Inferior parietal cortex (tissue), 1 donor: ENCODE results near the gene AAK1.
"Not testable (repeated sequence)": the region's sequence is repeated elsewhere in the genome, so short reads cannot be mapped to it uniquely, and the experiment has no call there.

ENCODE experiments used
- DNase-seq: peaks from one replicate; pipeline ENCODE4 v3.0.0-alpha.2; 2016; ENCODE audit errors: extremely low spot score

Gene AAK1

DNA sequence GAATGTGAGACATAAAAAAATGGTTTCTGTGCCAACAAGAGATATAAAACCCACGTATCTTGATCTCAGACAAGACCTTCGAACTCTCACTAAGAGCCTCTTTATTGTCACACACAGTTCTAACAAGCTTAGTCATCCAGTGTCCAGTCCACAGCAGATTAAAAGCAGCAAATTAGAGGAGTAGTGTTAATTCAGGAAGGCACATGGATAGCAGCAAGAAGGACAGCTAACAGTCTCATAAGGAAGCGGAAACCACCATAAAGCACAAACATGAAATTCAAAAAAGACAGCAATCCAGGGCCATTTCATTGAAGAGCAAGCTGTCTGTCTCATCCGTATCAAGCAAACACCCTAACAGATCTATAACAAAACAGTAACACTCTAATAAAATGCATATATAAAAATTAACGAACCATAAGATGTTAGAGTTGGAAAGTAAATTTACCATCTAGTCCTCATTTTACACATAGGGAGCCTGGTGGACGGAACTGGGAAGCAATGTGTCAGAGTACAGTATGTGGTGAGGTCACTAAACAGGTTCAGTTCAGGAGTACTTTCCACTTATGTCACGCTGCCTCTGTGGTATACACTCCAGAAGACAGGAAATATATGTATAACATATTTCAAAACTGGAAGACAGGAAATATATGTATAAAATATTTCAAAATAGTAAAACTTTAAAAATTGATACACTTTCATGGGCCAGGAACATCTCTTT, 18.3 kb downstream of the AAK1 start:
- no peak for DNase-seq

DNA sequence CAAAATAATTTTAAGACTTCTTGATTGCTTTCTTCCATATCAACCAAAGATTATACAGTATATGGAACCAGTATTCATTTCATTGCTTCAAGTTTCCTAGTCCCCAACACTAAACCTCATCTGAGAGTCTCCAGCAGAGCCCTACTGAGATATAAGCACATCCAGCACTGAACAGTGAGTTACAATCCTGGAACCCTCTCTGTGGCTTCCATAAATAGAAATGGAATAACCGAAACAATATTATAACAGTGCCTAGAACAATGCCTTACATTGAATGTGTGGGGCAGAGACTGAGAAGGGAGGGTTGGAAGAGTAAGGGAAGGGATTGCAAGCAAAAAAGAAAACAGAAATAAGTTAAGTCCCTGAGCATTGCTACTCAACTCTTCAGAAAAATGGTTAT, 18.9 kb downstream of the AAK1 start:
- DNase-seq: no peak

DNA sequence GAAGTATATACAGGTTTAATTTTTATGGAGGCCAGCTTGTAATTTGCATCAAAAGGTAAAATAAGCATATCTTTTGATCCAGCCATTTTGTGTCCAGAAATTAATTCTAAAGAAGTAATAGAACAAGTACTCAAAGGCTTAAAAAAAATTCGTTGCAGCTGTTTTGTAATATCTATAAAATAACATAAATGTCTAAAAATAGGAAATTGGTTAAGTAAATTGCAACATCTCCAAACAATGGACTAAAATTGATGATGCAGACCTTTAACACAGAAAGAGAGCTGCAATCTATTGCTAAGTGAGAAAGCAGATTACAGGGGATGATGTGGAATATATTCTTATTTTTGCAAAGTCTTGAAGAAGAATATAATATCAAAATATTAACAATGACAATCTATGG, 19.4 kb downstream of the AAK1 start:
- DNase-seq: no peak

DNA sequence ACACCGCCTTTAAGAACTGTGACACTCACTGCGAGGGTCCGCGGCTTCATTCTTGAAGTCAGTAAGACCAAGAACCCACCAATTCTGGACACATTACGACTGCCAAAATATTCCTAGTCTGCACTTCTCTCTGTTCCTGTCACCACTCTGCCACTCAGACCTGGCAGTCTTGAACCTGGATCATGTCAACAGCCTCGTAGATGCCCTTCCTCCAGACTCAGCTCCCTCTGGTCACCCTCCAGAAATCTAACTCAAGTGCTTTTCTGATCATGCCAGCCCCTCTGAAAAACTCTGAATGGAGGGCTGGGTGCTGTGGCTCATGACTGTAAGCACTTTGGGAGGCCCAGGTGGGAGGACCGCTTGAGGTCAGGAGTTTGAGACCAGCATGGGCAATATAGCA, 20.3 kb downstream of the AAK1 start:
- no peak for DNase-seq

DNA sequence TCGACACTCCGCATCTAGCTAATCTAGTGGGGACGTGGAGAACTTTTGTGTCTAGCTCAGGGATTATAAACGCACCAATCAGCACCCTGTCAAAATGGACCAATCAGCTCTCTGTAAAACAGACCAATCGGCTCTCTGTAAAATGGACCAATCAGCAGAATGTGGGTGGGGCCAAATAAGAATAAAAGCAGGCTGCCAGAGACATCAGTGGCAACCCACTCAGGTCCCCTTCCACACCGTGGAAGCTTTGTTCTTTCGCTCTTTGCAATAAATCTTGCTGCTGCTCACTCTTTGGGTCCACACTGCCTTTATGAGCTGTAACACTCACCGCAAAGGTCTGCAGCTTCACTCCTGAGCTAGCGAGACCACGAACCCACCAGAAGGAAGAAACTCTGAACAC, 20.7 kb downstream of the AAK1 start:
- not testable (repeated sequence) for DNase-seq

DNA sequence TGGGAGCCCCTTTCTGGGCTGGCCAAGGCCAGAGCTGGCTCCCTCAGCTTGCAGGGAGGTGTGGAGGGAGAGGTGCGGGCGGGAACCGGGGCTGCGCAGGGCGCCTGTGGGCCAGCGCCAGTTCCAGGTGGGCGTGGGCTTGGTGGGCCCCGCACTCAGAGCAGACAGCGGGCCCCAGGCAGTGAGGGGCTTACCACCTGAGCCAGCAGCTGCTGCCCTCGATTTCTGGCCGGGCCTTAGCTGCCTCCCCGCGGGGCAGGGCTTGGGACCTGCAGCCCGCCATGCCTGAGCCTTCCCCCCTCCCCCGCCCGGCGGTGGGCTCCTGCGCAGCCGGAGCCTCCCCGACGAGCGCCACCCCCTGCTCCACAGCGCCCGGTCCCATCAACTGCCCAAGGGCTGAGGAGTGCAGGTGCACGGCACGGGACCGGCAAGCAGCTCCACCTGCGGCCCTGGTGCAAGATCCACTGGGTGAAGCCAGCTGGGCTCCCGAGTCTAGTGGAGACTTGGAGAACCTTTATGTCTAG, 21.5 kb downstream of the AAK1 start:
- DNase-seq: not testable (repeated sequence)

DNA sequence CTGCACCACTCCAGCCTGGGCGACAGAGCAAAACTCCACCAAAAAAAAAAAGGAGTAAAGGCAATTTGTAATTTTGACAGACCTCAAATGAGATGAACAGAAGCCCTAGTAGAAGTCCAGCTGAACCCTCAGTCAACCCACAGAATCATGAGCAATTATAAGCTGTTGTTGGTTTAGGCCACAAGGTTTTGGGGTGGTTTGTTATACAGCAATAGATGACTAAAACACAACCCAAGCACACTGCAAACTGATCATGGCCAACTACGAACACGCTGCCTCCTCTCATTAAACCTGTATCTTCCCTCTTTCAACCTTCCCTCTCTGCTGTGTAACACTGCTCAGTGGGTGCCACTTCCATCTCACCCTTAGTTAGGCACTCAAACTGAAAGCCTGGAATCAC, 22.1 kb downstream of the AAK1 start:
- no peak for DNase-seq

DNA sequence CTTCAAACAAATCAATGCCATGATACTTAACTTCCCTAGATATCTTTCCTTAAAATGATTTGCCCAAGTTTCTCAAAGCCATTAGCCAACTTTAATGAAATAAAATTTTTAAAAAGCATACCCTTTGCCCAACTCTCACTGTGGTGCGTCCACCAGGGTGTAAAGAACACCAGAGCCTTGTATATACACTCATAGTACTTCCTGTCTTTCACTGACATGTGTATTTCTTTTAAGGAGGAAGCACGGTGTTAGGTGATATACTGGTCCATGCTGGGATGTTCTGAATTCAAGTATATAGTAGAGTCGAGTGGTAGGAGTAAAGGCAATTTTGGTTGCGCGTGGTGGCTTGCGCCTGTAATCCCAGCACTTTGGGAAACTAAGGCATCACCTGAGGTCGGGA, 22.7 kb downstream of the AAK1 start:
- no peak for DNase-seq

DNA sequence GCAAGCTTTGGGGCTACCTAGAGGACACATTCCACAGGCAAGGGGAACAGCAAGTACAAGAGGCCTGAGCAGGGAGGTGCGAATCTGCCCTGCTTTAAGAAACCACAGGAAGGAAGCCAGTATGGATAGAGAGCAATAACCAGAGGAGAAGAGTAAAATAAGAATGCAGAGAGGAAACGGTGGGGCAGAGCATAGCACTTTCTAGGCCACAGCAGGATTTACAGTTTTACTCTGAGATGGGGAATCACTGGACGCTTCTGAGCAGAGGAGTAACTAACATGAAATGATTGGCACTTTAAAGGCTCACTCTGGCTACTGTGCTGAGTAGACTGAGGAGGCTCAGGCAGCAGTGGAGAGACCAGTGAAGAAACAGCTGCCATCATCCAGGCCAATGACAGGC, 23.8 kb downstream of the AAK1 start:
- no peak for DNase-seq

DNA sequence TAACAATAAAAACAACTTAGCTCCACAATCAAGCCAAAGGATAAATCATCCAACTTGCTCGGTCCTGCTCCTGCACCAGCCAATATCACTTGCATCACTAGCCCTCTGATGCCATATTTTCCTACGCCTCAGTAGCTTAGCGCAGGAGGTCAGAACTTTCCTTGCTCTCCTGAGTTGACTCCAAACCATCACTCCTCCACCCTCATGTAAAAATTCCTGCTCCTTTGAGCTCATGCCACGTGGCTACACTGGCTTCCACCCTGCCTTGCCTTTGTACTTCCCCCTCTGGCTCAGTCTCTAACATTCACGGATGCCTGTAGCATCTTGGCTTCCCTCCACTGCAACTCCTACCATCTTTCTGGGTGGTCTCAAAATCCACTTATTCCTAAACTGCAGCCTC, 25.2 kb downstream of the AAK1 start:
- no peak for DNase-seq

DNA sequence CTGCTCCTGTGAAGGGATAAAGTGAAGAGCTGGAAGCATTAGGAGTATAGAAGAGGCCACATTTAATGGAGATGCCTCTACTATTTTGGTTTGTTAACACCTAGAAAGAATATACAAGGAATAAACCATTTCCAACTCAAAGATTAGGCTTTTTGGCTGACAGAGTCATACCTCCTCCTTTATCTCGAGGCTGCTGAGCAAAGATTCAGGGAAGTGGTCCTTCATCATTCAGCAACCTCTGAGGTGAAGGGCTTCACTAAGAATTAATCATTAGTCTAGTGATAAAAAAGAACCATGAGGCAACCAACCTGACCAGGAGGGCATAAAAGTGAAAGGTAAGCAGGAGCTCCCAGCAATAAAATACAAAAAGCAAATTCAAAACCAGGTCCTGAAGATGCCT, 25.8 kb downstream of the AAK1 start:
- DNase-seq: no peak

DNA sequence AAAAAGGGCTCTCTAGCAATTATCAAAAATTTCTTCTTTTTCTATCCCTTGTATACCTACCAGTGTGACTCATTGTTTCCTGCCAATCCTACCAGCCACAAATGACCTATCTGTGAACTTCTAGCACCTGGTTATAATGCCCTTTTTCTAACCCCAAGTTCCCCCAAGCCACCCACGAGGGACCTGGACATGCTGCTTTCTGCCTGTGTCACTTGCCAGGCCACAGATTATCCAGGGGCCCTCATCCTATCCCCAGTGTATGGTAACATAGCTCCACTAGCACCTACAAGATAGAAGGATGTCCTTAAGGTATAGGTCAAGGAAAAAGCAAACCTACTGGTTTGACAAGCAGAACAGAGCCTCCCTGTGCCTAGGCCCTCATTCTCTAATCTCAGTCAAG, 26.8 kb downstream of the AAK1 start:
- no peak for DNase-seq

DNA sequence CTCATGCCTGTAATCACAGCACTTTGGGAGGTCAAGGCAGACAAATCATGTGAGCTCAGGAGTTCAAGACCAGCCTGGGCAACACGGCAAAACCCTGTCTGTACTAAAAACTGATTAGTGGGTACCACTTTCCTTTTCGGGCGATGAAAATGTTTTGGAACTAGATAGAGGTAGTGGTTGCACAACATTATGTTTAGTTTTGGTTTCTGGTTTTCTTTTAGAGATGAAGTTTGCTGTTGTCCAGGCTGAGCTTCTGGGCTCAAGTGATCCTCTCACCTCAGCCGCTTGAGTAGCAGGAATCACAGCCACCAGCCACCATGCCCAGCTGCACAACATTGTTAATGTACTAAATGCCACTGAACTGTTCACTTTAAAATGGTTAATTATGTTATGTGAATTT, 27.6 kb downstream of the AAK1 start:
- no peak for DNase-seq

DNA sequence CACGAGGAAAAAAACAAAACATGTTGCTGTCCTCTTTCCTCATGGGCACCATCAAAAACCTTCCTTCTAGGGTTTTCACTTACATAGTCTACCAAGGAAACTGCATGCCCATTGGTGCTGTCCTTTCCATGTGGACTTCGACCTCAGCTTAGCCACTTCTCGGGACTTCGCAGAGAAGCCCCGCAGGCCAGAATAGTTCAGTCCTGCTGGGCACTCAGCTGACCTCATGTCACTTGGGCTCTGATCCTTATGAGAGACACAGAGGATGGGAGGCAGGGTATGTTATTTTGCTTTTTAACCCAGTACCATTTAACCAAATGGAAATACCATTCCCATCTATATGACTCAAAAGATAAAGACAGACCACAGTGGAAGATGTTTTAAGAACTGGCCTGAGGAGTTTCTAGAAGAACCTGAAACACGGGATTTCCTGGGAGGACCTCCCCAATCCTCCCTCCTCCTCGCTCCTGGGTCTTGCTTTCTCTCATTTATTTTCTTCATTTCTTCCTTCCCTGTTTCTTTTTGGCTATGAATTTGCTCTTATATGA, 28.4 kb downstream of the AAK1 start:
- DNase-seq: no peak

DNA sequence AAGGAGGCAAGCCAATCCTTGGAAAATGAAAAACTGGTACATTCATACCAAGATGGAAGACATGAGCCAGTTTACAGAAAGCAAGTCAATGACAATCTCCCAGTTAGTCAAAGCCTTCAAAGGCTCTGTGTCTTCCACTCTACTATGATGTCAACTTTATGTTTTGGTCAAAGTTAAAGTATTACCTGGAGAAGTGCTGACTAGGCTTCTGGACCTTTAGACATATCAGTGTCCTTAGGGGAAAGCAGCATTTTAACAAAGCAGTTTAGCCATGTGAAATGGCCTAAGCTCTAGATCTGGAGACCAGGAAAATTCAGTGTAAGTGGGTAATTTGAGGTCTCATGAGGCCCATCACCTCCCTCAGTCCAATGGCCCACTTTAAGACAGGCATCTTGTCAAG, 30.8 kb downstream of the AAK1 start:
- DNase-seq: no peak

DNA sequence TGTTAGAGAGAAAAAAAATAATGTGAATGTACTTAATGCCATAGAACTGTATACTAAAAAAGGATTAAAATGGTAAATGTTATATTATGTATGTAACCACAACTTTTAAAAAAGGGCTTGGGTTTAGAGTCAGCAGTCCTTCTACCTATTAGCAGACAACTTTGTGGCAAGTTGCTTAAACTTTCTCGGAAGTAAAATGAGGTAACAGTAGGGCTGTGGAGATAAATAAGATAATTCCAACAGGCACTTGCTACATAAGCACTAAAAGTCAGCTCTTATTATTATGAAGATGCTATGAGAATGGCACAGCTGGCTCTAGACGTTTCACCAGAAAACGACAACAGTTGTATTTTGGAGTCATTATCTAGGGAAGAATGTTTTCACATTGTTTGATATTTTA, 31.3 kb downstream of the AAK1 start:
- DNase-seq: no peak

DNA sequence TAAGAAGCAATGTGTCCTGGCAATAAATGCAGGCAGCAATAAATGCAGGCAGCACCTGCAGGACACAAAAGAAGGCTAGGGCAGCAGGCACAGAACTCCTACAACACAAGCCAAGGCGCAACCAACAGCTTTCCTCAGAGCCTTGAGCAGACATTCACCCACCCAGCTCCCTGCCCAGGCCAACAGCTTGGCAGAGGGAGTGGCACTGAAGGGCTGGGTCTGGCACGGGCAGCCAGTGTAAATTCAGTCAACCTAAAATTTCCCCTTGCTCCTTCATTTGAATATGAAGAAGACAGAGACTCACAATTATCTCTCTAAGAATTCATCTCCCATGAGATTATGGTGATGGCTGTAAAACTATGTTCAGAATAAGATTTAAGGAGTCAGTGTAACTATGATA, 35.4 kb downstream of the AAK1 start:
- no peak for DNase-seq

DNA sequence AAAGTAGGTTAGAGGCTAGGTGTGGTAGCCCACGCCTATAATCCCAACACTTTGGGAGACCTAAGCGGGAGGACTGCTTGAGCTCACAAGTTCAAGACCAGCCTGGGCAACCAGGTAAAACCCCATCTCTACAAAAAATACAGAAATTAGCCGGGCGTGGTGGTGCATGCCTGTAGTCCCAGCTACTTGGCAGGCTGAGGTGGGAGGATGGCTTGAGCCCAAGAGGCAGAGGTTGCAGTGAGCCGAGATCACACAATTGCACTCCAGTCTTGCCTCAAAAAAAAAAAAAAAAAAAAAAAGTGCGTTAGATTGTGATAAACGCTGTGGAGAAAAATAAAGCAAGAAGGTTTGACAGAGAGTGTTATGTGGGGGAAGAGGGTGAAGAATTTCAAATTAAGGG, 36.8 kb downstream of the AAK1 start:
- DNase-seq: not testable (repeated sequence)

DNA sequence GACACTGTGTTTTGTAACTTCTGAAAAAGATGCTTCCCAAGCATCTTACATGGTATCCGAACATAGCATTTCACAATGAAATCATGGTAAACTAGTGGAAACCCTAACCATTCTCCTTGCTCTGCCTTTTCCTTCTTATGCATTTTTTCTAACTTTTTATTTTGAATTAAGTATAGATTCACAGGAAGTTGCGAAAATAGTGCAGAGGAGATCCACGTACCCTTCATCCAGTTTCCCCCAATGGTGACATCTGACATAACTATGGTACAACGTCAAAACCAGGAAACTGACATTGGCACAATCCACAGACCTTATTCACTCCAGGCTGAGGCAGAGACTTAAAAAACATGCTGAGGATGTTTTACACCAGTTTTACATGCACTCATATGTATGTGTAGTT, 38.3 kb downstream of the AAK1 start:
- no peak for DNase-seq

DNA sequence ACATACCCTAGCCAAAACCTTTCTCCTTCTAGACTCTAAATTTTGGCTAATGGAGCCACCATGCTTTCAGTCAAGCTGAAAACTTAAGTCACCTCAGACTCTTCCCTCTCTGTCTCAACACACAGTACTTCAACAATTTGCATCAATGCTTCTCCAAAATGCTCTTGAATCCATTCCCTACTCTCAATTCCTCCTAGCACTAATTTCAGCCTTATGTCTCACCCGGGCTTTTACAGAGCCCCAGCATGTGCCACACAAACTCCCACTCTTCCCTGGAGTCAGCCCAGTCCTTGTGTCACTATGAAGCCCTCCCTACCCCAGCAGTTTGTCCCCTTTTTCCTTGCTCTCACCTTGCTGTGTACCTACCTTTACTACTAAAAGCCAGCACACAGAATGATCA, 38.7 kb downstream of the AAK1 start:
- no peak for DNase-seq

DNA sequence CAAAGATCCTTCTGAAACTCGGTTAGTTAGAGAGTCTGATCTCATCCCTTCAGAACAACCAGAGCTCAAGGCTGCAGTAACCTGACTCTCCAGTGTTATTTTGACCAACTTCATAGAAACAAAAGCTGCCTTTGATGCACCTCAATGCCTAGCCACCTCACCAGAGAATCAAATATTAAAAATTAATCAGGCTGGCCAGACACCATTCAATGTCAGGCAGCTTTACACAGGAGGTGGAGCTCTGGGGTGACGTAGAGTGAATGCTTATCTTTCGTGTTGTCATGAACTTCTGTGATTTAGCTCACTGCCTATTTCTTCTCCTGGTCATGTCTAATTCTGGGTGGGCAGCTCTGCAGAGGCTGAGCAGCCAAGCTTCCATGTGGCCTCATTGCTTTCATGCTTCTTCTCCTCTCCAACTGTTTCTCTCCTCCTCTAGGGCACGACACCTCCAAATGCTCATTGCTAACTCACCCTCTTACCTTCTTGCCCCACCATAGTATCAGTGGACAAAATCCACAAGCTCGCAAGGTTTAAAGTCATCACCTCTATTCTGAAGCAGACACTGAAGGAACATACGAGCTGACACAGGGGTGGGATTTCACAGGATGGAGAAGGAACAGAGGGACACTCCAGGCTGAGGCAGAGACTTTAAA, 39.4 kb downstream of the AAK1 start:
- no peak for DNase-seq

DNA sequence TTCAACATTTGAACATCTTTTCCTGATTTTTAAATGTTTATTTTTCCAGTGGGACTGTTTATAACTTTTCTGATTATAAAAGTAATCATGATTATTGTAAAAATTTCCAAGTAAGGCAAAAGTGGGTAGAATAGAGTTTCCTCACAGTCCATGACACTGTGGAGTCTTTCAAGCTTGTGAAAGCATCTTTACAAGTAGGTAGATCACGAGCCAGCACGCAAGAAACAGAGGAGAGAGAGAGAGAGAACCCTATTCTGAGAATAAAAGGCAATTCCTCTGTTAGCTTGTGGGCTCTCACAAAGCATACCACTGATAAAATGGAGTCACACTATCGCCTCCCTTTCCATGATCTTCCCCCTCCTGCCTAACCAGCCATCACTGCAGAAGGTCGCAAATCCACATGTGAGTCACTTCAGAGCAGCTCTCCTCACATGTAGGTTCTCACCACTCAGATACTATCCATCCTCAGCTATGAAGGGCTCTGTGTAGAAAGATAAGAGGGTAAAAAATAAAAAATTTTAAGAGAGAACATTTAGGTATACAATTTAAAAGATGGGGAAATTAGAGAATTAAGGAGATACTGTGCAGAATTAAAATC, 40.3 kb downstream of the AAK1 start:
- no peak for DNase-seq

DNA sequence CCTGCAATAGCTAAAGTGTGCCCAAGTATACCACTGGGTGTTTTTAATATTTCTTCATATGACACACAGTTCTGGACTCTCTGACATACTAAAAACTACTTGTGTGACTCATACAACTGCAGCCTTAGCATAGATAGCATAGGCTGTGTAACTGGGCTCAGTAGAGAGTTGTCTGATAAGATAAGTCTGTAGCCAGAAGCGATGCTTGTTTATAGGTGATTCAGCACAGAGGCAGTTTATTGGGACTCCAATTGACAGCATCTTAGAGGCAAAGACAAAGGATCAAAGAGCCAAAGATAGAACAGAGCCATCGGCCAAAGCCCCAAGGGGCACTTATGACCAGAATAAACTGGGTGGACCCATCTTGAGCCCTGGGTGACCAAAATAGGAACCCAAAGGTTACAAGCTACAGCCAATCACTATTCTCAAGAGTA, 42.3 kb downstream of the AAK1 start:
- no peak for DNase-seq
